SK-N-SH treated with all-trans-retinoic acid at 6 μM for 48 hours (cell line): ENCODE data around the gene CNN1.

Source experiments
- ATAC-seq: fragments of 200-7000 bp; cut with Tn5 transposase; 3 replicates; pipeline ENCODE4 v1.9.1; 2020; ENCODE audit warnings: mild to moderate bottlenecking, moderate library complexity
- ARNTL ChIP-seq: fragments of 450-650 bp; formaldehyde crosslinking; IDR thresholded peaks from 2 replicates; pipeline ENCODE4 v1.5.0; 2020; ENCODE audit warnings: low read depth, mild to moderate bottlenecking, moderate library complexity, borderline replicate concordance
- CSDC2 ChIP-seq: fragments of 250-450 bp; sonication (Bioruptor Pico); IDR thresholded peaks from 2 replicates; pipeline ENCODE4 v1.5.0; 2020; ENCODE audit warnings: mild to moderate bottlenecking, moderate library complexity
- GLIS3 ChIP-seq: fragments of 250-450 bp; sonication (Bioruptor Pico); IDR thresholded peaks from 2 replicates; pipeline ENCODE4 v1.5.0; 2020; ENCODE audit warnings: mild to moderate bottlenecking, moderate library complexity
- OSR1 ChIP-seq: fragments of 250-450 bp; sonication (Bioruptor Pico); IDR thresholded peaks from 2 replicates; pipeline ENCODE4 v1.8.0; 2022; ENCODE audit warnings: moderate library complexity, mild to moderate bottlenecking, inconsistent platforms
- PPARA ChIP-seq: fragments of 250-450 bp; sonication (Bioruptor Pico); IDR thresholded peaks from 2 replicates; pipeline ENCODE4 v1.5.0; 2020; ENCODE audit warnings: mild to moderate bottlenecking, borderline replicate concordance
- SNAI2 ChIP-seq: fragments of 250-450 bp; sonication (Bioruptor Pico); IDR thresholded peaks from 2 replicates; pipeline ENCODE4 v1.5.0; 2020; ENCODE audit warnings: mild to moderate bottlenecking, moderate library complexity
- TOX ChIP-seq: fragments of 250-450 bp; sonication (Bioruptor Pico); IDR thresholded peaks from 2 replicates; pipeline ENCODE4 v1.8.0; 2021; ENCODE audit warnings: mild to moderate bottlenecking, moderate library complexity, borderline replicate concordance
- ZC3H10 ChIP-seq: fragments of 250-450 bp; sonication (Bioruptor Pico); IDR thresholded peaks from 2 replicates; pipeline ENCODE4 v1.5.1; 2021; ENCODE audit warnings: mild to moderate bottlenecking, moderate library complexity
- ZFP3 ChIP-seq: fragments of 250-450 bp; sonication (Bioruptor Pico); IDR thresholded peaks from 2 replicates; pipeline ENCODE4 v1.5.0; 2020; ENCODE audit warnings: mild to moderate bottlenecking, moderate library complexity
- ZFP30 ChIP-seq: fragments of 450-650 bp; formaldehyde crosslinking; IDR thresholded peaks from 2 replicates; pipeline ENCODE4 v1.5.0; 2022; ENCODE audit warnings: mild to moderate bottlenecking, moderate library complexity
- ZNF70 ChIP-seq: fragments of 450-650 bp; formaldehyde crosslinking; IDR thresholded peaks from 2 replicates; pipeline ENCODE4 v1.5.0; 2020; ENCODE audit warnings: mild to moderate bottlenecking, moderate library complexity
- ZNF8 ChIP-seq: fragments of 450-650 bp; formaldehyde crosslinking; IDR thresholded peaks from 2 replicates; pipeline ENCODE4 v1.5.0; 2020; ENCODE audit warnings: mild to moderate bottlenecking, moderate library complexity
- TF ChIP-seq, protein P1 (sequence below): fragments of 250-450 bp; sonication (Bioruptor Pico); IDR thresholded peaks from 2 replicates; pipeline ENCODE4 v1.5.0; 2020; ENCODE audit warnings: mild to moderate bottlenecking, moderate library complexity
- TF ChIP-seq, protein P2 (sequence below): fragments of 250-450 bp; sonication (Bioruptor Pico); IDR thresholded peaks from 2 replicates; pipeline ENCODE4 v1.5.1; 2020; ENCODE audit warnings: low read depth, mild to moderate bottlenecking, moderate library complexity
- TF ChIP-seq, protein P3 (sequence below): fragments of 250-450 bp; sonication (Bioruptor Pico); IDR thresholded peaks from 2 replicates; pipeline ENCODE4 v1.8.0; 2020; ENCODE audit warnings: mild to moderate bottlenecking, moderate library complexity, borderline replicate concordance

Gene CNN1

DNA sequence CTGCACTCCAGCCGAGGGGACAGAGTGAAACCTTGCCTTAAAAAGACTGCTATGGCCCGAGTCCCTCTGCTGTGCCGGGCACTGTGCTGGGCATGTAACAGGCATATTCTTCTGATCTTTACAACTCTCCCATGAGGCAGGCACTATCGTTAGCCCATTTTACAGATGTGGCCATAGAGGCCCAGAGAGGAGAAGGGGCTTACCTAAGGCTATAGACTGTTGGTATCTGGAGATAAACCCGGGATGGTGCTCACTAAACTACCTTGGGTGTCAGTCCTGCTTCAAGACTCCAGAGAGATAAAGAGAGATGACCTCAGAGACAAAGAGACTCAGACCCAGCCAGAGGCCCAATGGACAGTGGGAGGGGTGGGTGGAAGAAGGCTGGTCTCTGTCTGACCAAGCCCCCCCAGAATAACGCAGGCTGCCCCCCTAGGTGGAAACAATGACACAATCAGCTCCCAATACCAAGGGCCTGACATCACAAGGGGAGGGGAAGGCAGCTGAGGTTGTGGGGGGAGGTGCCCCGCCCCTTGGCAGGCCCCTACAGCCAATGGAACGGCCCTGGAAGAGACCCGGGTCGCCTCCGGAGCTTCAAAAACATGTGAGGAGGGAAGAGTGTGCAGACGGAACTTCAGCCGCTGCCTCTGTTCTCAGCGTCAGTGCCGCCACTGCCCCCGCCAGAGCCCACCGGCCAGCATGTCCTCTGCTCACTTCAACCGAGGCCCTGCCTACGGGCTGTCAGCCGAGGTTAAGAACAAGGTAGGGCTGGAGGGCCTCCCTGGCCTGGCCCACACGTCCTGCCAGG lies at the start of gene CNN1:
TSS of gene CNN1 (plus strand) at position 620 of the 805 bp plus-strand sequence. CDS start at position 697, 77 bp downstream.
- TF ChIP-seq ZC3H10 (CRISPR knock-in tag) (no peak), ZNF8 (CRISPR knock-in tag) (no peak), CSDC2 (CRISPR knock-in tag) (no peak)
- TF ChIP-seq, protein P1, sequence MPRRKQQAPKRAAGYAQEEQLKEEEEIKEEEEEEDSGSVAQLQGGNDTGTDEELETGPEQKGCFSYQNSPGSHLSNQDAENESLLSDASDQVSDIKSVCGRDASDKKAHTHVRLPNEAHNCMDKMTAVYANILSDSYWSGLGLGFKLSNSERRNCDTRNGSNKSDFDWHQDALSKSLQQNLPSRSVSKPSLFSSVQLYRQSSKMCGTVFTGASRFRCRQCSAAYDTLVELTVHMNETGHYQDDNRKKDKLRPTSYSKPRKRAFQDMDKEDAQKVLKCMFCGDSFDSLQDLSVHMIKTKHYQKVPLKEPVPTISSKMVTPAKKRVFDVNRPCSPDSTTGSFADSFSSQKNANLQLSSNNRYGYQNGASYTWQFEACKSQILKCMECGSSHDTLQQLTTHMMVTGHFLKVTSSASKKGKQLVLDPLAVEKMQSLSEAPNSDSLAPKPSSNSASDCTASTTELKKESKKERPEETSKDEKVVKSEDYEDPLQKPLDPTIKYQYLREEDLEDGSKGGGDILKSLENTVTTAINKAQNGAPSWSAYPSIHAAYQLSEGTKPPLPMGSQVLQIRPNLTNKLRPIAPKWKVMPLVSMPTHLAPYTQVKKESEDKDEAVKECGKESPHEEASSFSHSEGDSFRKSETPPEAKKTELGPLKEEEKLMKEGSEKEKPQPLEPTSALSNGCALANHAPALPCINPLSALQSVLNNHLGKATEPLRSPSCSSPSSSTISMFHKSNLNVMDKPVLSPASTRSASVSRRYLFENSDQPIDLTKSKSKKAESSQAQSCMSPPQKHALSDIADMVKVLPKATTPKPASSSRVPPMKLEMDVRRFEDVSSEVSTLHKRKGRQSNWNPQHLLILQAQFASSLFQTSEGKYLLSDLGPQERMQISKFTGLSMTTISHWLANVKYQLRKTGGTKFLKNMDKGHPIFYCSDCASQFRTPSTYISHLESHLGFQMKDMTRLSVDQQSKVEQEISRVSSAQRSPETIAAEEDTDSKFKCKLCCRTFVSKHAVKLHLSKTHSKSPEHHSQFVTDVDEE (CRISPR knock-in tag): no peak
- TF ChIP-seq, protein P2, sequence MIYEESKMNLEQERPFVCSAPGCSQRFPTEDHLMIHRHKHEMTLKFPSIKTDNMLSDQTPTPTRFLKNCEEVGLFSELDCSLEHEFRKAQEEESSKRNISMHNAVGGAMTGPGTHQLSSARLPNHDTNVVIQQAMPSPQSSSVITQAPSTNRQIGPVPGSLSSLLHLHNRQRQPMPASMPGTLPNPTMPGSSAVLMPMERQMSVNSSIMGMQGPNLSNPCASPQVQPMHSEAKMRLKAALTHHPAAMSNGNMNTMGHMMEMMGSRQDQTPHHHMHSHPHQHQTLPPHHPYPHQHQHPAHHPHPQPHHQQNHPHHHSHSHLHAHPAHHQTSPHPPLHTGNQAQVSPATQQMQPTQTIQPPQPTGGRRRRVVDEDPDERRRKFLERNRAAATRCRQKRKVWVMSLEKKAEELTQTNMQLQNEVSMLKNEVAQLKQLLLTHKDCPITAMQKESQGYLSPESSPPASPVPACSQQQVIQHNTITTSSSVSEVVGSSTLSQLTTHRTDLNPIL: no peak
- TF ChIP-seq, protein P3, sequence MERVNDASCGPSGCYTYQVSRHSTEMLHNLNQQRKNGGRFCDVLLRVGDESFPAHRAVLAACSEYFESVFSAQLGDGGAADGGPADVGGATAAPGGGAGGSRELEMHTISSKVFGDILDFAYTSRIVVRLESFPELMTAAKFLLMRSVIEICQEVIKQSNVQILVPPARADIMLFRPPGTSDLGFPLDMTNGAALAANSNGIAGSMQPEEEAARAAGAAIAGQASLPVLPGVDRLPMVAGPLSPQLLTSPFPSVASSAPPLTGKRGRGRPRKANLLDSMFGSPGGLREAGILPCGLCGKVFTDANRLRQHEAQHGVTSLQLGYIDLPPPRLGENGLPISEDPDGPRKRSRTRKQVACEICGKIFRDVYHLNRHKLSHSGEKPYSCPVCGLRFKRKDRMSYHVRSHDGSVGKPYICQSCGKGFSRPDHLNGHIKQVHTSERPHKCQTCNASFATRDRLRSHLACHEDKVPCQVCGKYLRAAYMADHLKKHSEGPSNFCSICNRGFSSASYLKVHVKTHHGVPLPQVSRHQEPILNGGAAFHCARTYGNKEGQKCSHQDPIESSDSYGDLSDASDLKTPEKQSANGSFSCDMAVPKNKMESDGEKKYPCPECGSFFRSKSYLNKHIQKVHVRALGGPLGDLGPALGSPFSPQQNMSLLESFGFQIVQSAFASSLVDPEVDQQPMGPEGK (CRISPR knock-in tag): 0 out of 2 replicates have a peak, but pooled peaks have one; percentile 49
- TF ChIP-seq, all 23 proteins: peak for 1
- ATAC-seq: no peak

DNA sequence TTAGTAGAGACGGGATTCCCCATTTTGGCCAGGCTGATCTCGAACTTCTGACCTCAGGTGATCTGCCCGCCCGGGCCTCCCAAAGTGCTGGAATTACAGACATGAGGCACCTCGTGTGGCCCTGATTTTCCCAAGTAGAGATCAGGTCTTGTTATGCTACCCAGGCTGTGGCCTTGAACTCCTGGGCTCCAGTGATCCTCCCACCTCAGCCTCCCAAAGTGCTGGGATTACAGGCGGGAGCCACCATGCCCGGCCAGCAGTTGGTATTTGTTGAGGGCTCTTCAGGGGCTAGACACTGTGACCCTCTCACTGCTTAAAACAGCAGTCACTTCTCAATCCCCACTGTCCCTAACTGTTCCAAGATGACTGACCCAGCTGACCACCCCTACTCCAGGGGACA lies 49.3 kb upstream of the CNN1 start:
- no peak for TF ChIP-seq GLIS3 (CRISPR knock-in tag)
- ATAC-seq: no peak

DNA sequence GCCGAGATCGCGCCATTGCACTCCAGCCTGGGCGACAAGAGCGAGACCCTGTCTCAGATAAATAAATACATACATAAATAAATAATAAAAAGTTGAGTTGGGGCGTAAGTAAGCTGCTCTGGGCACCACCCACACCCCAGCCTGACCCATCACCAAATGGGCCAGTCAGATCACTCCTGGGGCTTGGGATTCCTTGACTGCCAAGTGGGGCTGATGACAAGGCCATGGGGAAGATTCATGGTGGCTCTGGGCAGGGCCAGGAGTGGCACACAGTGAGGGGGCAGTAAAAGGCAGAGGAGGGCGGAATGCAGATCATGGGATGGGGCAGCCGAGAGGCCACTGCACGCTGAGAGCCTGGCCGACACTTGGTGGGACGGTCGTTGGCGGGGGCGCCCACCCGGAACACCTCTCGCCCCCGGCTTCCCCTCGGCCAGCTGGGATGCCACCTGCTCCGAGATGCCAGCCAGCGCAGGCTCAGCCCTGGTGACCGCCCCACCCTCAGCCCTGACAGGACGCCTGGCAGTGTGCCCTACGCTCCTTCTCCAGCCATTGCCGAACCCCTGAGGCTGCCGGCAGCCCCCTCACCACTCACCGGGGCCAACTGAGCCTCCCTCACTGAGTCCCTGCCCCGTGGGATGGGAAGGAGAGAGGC lies 43.9 kb upstream of the CNN1 start:
- ATAC-seq: no peak
- TF ChIP-seq OSR1 (CRISPR knock-in tag) (no peak), PPARA (CRISPR knock-in tag) (no peak), SNAI2 (CRISPR knock-in tag) (no peak), ZFP3 (CRISPR knock-in tag) (no peak)
- TF ChIP-seq, protein P2: no peak
- TF ChIP-seq, protein P3 (CRISPR knock-in tag): no peak

DNA sequence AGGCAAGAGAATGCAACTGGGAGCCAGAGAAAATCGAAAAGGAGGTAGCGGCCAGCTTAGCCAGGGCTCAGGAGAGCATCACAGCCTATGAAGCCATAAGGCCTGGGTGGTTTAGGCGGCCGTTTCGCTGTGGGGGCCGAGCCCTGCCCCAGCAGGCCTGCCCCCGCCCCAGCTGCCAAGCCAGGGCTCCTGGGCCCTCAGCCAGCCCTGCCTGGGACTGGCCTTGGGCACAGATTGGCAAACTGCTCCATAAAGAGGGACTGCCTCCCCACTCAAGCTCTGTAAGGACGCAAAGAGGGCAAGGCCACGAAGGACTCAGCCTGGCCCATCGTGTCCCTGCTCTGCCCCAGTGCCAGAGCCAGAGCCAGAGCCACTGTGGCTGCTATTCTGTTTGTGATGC lies 43.2 kb upstream of the CNN1 start:
- no peak for ATAC-seq
- TF ChIP-seq ZFP3 (CRISPR knock-in tag) (no peak), ZNF70 (CRISPR knock-in tag) (no peak), ARNTL (CRISPR knock-in tag) (no peak), SNAI2 (CRISPR knock-in tag) (no peak), TOX (CRISPR knock-in tag) (no peak)

DNA sequence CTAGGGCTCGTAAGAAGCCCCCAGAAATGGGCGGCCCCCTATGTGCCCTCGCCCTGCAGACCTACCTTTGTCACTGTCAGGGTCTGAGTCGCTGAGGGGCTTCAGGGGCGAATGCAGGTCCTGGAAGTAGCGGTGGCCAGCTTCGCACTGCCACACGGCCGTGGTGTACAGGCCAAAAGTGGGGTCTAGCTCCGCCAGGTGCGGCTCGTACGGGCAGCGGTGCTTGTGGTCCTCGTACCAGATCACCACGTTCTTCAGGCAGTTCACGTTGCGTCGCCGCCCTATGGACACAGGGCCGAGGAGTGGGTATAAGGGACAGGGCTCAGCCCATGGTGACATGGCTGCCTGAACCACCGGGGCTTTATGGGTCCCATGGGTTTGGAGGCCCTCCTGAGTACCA lies 42.8 kb upstream of the CNN1 start:
- TF ChIP-seq ZFP30 (CRISPR knock-in tag): no peak
- TF ChIP-seq ARNTL (CRISPR knock-in tag): no peak

More for the DNA sequence above, 42.8 kb upstream of the CNN1 start:
- no peak for ATAC-seq
